Measurements from ENCODE around the gene ZGRF1.
"Not testable (repeated sequence)": the region's sequence is repeated elsewhere in the genome, so short reads cannot be mapped to it uniquely, and the experiment has no call there.

DNA sequence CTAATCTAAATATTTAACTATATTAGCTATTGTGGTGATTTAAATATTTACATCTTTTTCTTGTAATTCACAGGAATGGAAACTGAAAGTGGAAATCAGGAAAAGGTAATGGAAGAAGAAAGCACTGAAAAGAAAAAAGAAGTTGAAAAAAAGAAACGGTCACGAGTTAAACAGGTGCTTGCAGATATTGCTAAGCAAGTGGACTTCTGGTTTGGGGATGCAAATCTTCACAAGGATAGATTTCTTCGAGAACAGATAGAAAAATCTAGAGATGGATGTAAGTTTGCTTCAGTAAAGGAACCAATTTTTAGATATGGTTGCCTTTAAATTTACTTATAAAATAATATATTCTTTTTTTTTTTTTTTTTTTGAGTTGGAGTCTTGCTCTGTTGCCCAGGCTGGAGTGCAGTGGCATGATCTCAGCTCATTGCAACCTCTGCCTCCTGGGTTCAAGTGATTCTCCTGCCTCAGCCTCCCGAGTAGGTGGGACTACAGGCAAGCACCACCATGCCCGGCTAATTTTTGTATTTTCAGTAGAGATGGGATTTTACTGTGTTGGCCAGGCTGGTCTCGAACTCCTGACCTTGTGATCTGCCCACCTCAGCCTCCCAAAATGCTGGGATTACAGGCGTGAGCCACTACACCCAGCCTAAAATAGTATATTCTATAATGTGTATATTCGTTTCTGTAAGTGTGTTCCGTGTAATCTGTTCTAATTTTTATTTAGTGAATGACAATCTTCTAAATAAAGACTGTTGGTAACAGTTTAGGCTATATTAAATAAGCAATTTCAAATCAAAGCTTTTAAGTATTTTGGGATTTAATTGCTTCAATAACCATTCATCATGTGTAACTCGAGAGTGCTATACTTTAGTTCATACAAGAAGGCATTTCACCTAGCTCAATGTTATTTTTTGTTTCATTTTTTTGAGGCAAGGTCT lies 8.2 kb upstream of the ZGRF1 start:
- TF ChIP-seq, protein P1, sequence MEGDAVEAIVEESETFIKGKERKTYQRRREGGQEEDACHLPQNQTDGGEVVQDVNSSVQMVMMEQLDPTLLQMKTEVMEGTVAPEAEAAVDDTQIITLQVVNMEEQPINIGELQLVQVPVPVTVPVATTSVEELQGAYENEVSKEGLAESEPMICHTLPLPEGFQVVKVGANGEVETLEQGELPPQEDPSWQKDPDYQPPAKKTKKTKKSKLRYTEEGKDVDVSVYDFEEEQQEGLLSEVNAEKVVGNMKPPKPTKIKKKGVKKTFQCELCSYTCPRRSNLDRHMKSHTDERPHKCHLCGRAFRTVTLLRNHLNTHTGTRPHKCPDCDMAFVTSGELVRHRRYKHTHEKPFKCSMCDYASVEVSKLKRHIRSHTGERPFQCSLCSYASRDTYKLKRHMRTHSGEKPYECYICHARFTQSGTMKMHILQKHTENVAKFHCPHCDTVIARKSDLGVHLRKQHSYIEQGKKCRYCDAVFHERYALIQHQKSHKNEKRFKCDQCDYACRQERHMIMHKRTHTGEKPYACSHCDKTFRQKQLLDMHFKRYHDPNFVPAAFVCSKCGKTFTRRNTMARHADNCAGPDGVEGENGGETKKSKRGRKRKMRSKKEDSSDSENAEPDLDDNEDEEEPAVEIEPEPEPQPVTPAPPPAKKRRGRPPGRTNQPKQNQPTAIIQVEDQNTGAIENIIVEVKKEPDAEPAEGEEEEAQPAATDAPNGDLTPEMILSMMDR (IDR thresholded peaks at IDR 0.05; ENCODE audit: low read depth, low read length, poor library complexity, severe bottlenecking): not testable (repeated sequence)
- TF ChIP-seq EZH2phosphoT487 (IDR thresholded peaks at IDR 0.05; ENCODE audit: borderline replicate concordance, low read length): not testable (repeated sequence)
